IPS-18a (cell line): ENCODE measurements around the gene RORB.
"Not testable (repeated sequence)": the region's sequence is repeated elsewhere in the genome, so short reads cannot be mapped to it uniquely, and the experiment has no call there.

ENCODE experiments used
- H3K27ac ChIP-seq: one replicate; pipeline ENCODE4 v1.5.1; 2013; ENCODE audit warnings: low read length
- H3K27me3 ChIP-seq: one replicate; pipeline ENCODE4 v1.6.1; 2013; ENCODE audit warnings: mild to moderate bottlenecking, low read length; ENCODE audit not compliant: control insufficient read depth, insufficient read depth
- H3K36me3 ChIP-seq: one replicate; pipeline ENCODE4 v1.6.1; 2013; ENCODE audit warnings: low read depth, low read length; ENCODE audit not compliant: control insufficient read depth
- H3K4me1 ChIP-seq: one replicate; pipeline ENCODE4 v1.6.1; 2013; ENCODE audit warnings: low read depth, low read length; ENCODE audit not compliant: control insufficient read depth
- H3K4me3 ChIP-seq: one replicate; pipeline ENCODE4 v1.5.1; 2013; ENCODE audit warnings: low read length
- H3K9ac ChIP-seq: one replicate; pipeline ENCODE4 v1.6.1; 2013; ENCODE audit warnings: mild to moderate bottlenecking, low read length, moderate library complexity
- H3K9me3 ChIP-seq: one replicate; pipeline ENCODE4 v1.6.1; 2013; ENCODE audit warnings: low read depth, low read length; ENCODE audit not compliant: control insufficient read depth

The RORB gene

GRCh38 chr9:74517188-74517587, 20.1 kb downstream of the RORB start:
- Histone ChIP-seq H3K9ac (no peak overlapping the region), H3K4me1 (peaks cover 4% of the 10 kb centered on the region), H3K27ac (no peak overlapping the region), H3K4me3 (no peak overlapping the region), H3K9me3 (no peaks in the 10 kb centered on the region), H3K36me3 (no peaks in the 10 kb centered on the region), H3K27me3 (no peaks in the 10 kb centered on the region)

GRCh38 chr9:74519419-74519818, 22.3 kb downstream of the RORB start:
- H3K4me1 ChIP-seq, result peaks cover 18% of the 10 kb centered on the region
- H3K9me3 ChIP-seq, result no peaks in the 10 kb centered on the region
- H3K27ac ChIP-seq, result no peak overlapping the region
- H3K9ac ChIP-seq, result no peak overlapping the region
- no peaks in the 10 kb centered on the region for H3K36me3 ChIP-seq
- H3K27me3 ChIP-seq, result no peaks in the 10 kb centered on the region
- no peak overlapping the region for H3K4me3 ChIP-seq

- no peaks in the 10 kb centered on the region for H3K27me3 ChIP-seq
- no peak overlapping the region for H3K4me3 ChIP-seq
- no peaks in the 10 kb centered on the region for H3K9me3 ChIP-seq
- no peak overlapping the region for H3K27ac ChIP-seq
- no peaks in the 10 kb centered on the region for H3K36me3 ChIP-seq
- H3K9ac ChIP-seq, result no peak overlapping the region
- H3K4me1 ChIP-seq, result peaks cover 32% of the 10 kb centered on the region
These were observed 23.9 kb downstream of the RORB start for GRCh38 chr9:74521009-74521408.

DNA sequence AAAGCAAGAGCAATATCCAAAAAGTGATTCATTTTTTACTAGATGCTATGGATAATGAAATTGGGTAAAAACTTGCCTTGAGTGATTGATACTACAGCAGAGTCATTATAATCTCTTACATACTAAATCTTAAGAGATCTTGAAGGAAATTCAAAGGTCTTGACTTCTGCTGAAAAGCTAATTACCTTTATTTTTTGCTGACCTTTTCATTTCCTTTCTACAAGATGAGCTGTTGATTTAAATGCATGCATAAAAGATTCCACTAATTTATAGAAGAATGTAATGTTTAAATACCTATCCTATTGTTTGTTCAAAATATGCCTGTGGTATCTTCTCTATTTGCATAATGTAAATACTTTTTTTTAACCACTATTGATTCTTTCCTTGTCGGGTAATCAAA, 27.2 kb downstream of the RORB start:
- Histone ChIP-seq H3K27me3 (no peaks in the 10 kb centered on the region), H3K4me1 (peaks cover 40% of the 10 kb centered on the region), H3K27ac (no peak overlapping the region), H3K9ac (no peak overlapping the region), H3K36me3 (no peaks in the 10 kb centered on the region), H3K4me3 (no peak overlapping the region), H3K9me3 (no peaks in the 10 kb centered on the region)

DNA sequence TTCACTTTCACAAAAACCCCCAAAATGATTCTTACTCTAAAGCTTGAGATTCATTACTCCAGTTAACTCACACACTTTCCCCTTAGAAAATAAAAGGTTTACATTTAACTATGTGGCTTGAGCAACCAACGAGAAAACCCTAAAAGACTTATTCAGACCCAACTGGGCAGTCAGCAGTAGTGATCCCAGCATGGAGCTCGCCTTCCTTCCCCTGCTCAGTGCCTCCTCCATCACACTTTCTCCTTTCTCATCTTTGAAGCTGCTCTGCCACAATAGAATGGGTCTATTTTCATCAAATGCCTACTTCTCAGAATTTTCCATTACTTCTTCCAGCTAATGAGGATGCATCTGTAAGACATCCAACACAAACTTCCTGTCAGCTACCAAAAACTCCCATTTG, 29.1 kb downstream of the RORB start:
- no peak overlapping the region for H3K4me3 ChIP-seq
- no peak overlapping the region for H3K27ac ChIP-seq
- H3K27me3 ChIP-seq, result no peaks in the 10 kb centered on the region
- no peaks in the 10 kb centered on the region for H3K9me3 ChIP-seq
- H3K4me1 ChIP-seq, result peaks cover 40% of the 10 kb centered on the region
- H3K9ac ChIP-seq, result no peak overlapping the region
- no peaks in the 10 kb centered on the region for H3K36me3 ChIP-seq

DNA sequence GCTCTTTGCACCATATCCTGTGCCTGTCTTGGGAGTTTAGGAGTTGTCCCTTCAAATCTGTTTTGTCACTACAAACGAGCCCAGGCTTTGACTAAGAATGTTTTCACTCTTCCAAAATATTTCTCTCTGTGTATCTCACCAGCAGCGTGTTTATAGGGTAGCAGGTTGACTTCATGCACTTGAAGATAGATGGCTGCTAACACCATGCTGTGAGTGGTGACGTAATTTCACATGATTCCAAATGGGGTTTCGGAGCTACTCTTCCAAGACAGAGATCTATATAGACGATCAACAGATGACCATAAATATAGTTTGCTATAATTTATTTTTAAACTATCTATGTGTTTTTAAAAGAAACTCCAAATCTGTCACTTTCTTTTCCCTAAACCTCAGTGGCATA, 30.6 kb downstream of the RORB start:
- Histone ChIP-seq H3K36me3 (no peaks in the 10 kb centered on the region), H3K9me3 (no peaks in the 10 kb centered on the region), H3K4me3 (no peak overlapping the region), H3K9ac (no peak overlapping the region), H3K4me1 (peaks cover 40% of the 10 kb centered on the region), H3K27me3 (no peaks in the 10 kb centered on the region), H3K27ac (no peak overlapping the region)

GRCh38 chr9:74528207-74528606, 31.1 kb downstream of the RORB start:
- H3K27me3 ChIP-seq, result no peaks in the 10 kb centered on the region
- no peaks in the 10 kb centered on the region for H3K9me3 ChIP-seq
- H3K4me1 ChIP-seq, result peaks cover 38% of the 10 kb centered on the region
- H3K27ac ChIP-seq, result no peak overlapping the region
- H3K4me3 ChIP-seq, result no peak overlapping the region
- no peak overlapping the region for H3K9ac ChIP-seq
- H3K36me3 ChIP-seq, result no peaks in the 10 kb centered on the region

- H3K27me3 ChIP-seq, H3K27ac ChIP-seq, H3K9me3 ChIP-seq, H3K36me3 ChIP-seq, H3K4me3 ChIP-seq, H3K9ac ChIP-seq: not testable (repeated sequence)
- H3K4me1 ChIP-seq, result peaks cover 17% of the 10 kb centered on the region
These were observed 33.3 kb downstream of the RORB start for GRCh38 chr9:74530458-74530857.

DNA sequence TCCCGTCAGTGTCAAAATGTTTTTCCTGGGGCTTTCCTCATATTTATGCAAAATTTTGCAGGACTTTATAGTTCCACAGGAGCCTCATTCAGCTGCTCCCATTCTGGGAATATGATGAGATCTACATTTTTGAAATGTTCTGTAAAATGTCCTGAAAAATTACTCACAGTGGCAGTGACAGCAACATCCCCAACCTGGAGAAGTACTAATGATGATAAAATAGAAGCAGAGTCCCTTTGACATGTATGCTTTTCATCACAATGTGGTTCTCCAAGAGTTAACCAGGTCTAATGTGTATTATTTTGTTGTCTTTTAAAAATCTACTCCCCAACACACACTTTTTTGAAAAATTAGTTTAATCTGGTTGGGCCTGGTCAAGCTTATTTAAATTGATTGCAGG, 36.1 kb downstream of the RORB start:
- Histone ChIP-seq H3K27ac (no peak overlapping the region), H3K9me3 (no peaks in the 10 kb centered on the region), H3K4me3 (no peak overlapping the region), H3K9ac (no peak overlapping the region), H3K4me1 (no peaks in the 10 kb centered on the region), H3K27me3 (no peaks in the 10 kb centered on the region), H3K36me3 (no peaks in the 10 kb centered on the region)

DNA sequence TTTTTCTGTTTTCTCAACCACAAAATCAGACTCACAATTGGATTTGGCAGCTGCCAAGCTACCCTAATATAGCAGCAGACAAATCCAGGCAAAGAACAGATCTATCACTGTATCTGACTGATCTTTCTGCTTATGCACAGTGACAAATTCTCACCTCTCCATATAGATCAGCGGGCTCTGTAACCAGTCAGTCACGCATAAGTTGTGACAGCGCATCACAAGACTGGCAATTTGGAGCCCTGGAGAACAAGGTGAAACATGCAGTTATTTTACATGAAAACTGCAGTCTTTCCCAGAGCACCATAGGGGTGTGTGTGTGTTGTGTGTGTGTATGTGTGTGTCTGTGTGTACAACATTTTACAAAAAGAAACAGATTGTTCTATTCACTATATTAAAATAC, 37.7 kb downstream of the RORB start:
- Histone ChIP-seq H3K4me3 (no peak overlapping the region), H3K9ac (no peak overlapping the region), H3K9me3 (no peaks in the 10 kb centered on the region), H3K36me3 (no peaks in the 10 kb centered on the region), H3K4me1 (no peaks in the 10 kb centered on the region), H3K27ac (no peak overlapping the region), H3K27me3 (no peaks in the 10 kb centered on the region)

GRCh38 chr9:74543145-74543544, 46.0 kb downstream of the RORB start:
- H3K4me1 ChIP-seq, result peaks cover 11% of the 10 kb centered on the region
- H3K27ac ChIP-seq, result no peak overlapping the region
- no peak overlapping the region for H3K4me3 ChIP-seq
- no peaks in the 10 kb centered on the region for H3K27me3 ChIP-seq
- H3K9ac ChIP-seq, result no peak overlapping the region
- H3K36me3 ChIP-seq, result no peaks in the 10 kb centered on the region
- H3K9me3 ChIP-seq, result no peaks in the 10 kb centered on the region

GRCh38 chr9:74551266-74551665, 54.1 kb downstream of the RORB start:
- Histone ChIP-seq H3K4me1 (no peaks in the 10 kb centered on the region), H3K9ac (no peak overlapping the region), H3K9me3 (no peaks in the 10 kb centered on the region), H3K36me3 (no peaks in the 10 kb centered on the region), H3K27ac (no peak overlapping the region), H3K27me3 (no peaks in the 10 kb centered on the region), H3K4me3 (no peak overlapping the region)
